Measurements from ENCODE around the gene PHLDA2. TPM values are rescaled to one million over a fixed set of nuclear protein-coding genes. Genes with fewer than 3 reads are reported as not detected.

PHLDA2 gene
- total and polyA plus RNA-seq, 9 of the 15 experiments (the other 6 are each of a cell fraction or from before 2014, with no cell fraction given), result 0.43 to 42.4 (median 4.7) TPM

GRCh38 chr11:2878782-2879181 lies 50.4 kb downstream of the PHLDA2 start (continued):
- TF ChIP-seq SAFB (IDR thresholded peaks at IDR 0.05; ENCODE audit: borderline replicate concordance, low read depth, low read length) (no peak), TBL1XR1 (IDR thresholded peaks at IDR 0.05; ENCODE audit: low read length in 2 of 2) (no peak), ZNF79 (CRISPR knock-in tag; IDR thresholded peaks at IDR 0.05; ENCODE audit: low read depth) (no peak), NKRF (IDR thresholded peaks at IDR 0.05; ENCODE audit: borderline replicate concordance) (no peak), RBM22 (IDR thresholded peaks at IDR 0.05; ENCODE audit: low read depth, low read length, poor library complexity, severe bottlenecking) (no peak), CBX3 (IDR thresholded peaks at IDR 0.05; ENCODE audit: borderline replicate concordance in 1 of 2, low read length in 2 of 2) (peak in 1 of 2 experiments; percentile 66; a peak in 1 of 3 replicates), PML (IDR thresholded peaks at IDR 0.05; ENCODE audit: low read length) (no peak), HEY1 (CRISPR knock-in tag; IDR thresholded peaks at IDR 0.05; ENCODE audit: borderline replicate concordance) (no peak), TAL1 (IDR thresholded peaks at IDR 0.05) (no peak), ETS1 (conservative IDR thresholded peaks at IDR 0.05; ENCODE audit: control insufficient read depth, low read depth, low read length) (no peak), NR3C1 (CRISPR knock-in tag; IDR thresholded peaks at IDR 0.05) (no peak), ZNF561 (CRISPR knock-in tag; conservative IDR thresholded peaks at IDR 0.05) (no peak), MLX (CRISPR knock-in tag; conservative IDR thresholded peaks at IDR 0.05) (no peak), WHSC1 (IDR thresholded peaks at IDR 0.05; ENCODE audit: low read length) (no peak), U2AF1 (optimal IDR thresholded peaks at IDR 0.05; ENCODE audit: low read depth, low read length) (no peak), KDM1A (IDR thresholded peaks at IDR 0.05) (peak in 1 of 2 experiments; percentile 18; a peak in 1 of 4 replicates), ZC3H8 (IDR thresholded peaks at IDR 0.05) (no peak), RAD51 (IDR thresholded peaks at IDR 0.05; ENCODE audit: borderline replicate concordance, low read depth) (no peak), ZNF584 (CRISPR knock-in tag; IDR thresholded peaks at IDR 0.05; ENCODE audit: low read depth) (no peak), ESRRA (IDR thresholded peaks at IDR 0.05; ENCODE audit: borderline replicate concordance, low read depth) (no peak), E2F8 (IDR thresholded peaks at IDR 0.05; ENCODE audit: low read depth, partially characterized antibody) (no peak), MEIS2 (IDR thresholded peaks at IDR 0.05; ENCODE audit: partially characterized antibody) (no peak), ZNF778 (CRISPR knock-in tag; IDR thresholded peaks at IDR 0.05) (no peak), TRIM28 (IDR thresholded peaks at IDR 0.05) (0 out of 2 replicates have a peak, but pooled peaks have one; percentile 36), SP1 (CRISPR knock-in tag; IDR thresholded peaks at IDR 0.05) (no peak)

All from K562 (cell line).